GM19463 (cell line): ENCODE data around the gene PDE2A.
"Not testable (repeated sequence)": the region's sequence is repeated elsewhere in the genome, so short reads cannot be mapped to it uniquely, and the experiment has no call there.

Experiments
- ATAC-seq: cut with Tn5 transposase; IDR thresholded peaks from one replicate; pipeline ENCODE4 v1.9.1; 2021; ENCODE audit warnings: mild to moderate bottlenecking, moderate library complexity; ENCODE audit not compliant: unreplicated experiment

The PDE2A gene

GRCh38 chr11:72560864-72561263, 113.4 kb downstream of the PDE2A start:
- ATAC-seq, result not testable (repeated sequence)

- ATAC-seq, result no peak
Observed at GRCh38 chr11:72556433-72556832, 117.8 kb downstream of the PDE2A start.

GRCh38 chr11:72555014-72555522, 119.2 kb downstream of the PDE2A start:
- ATAC-seq, result not testable (repeated sequence)

GRCh38 chr11:72553706-72554105, 120.5 kb downstream of the PDE2A start:
- no peak for ATAC-seq

GRCh38 chr11:72552399-72552910, 121.8 kb downstream of the PDE2A start:
- no peak for ATAC-seq

- no peak for ATAC-seq
Observed at GRCh38 chr11:72551571-72551970, 122.7 kb downstream of the PDE2A start.

- ATAC-seq, result no peak
Observed at GRCh38 chr11:72548463-72548862, 125.8 kb downstream of the PDE2A start.

GRCh38 chr11:72546866-72547265, 127.4 kb downstream of the PDE2A start:
- no peak for ATAC-seq

GRCh38 chr11:72544589-72544988, 129.6 kb downstream of the PDE2A start:
- no peak for ATAC-seq

GRCh38 chr11:72543849-72544542, 130.2 kb downstream of the PDE2A start:
- no peak for ATAC-seq

- no peak for ATAC-seq
Observed at GRCh38 chr11:72541257-72541974, 132.8 kb downstream of the PDE2A start.

GRCh38 chr11:72537051-72537450, 137.2 kb downstream of the PDE2A start:
- no peak for ATAC-seq

GRCh38 chr11:72535194-72535547, 139.1 kb downstream of the PDE2A start:
- ATAC-seq, result no peak

- ATAC-seq, result no peak
Observed at GRCh38 chr11:72534371-72535193, 139.6 kb downstream of the PDE2A start.

- ATAC-seq, result no peak
Observed at GRCh38 chr11:72529068-72529467, 145.2 kb downstream of the PDE2A start.

- ATAC-seq, result no peak
Observed at GRCh38 chr11:72528121-72528520, 146.1 kb downstream of the PDE2A start.
